Sigmoid colon (tissue), 4 donors: ENCODE data around the gene NLRC3.

Experiments used
- CTCF ChIP-seq, 4 experiments: fragments of 450-650 bp in 3 of 4; fragments of 200-600 bp in 1 of 4; IDR thresholded peaks; one replicate each; pipeline ENCODE4 v1.5.1; 2016 to 2019; ENCODE audit warnings: antibody characterized with exemption in 4 of 4, mild to moderate bottlenecking in 3 of 4, moderate library complexity in 2 of 4
- POLR2AphosphoS5 ChIP-seq, 4 donors: sonication (generic); formaldehyde crosslinking; IDR thresholded peaks; one replicate each; pipeline ENCODE4 v1.6.1; 2017; ENCODE audit warnings: antibody characterized with exemption in 4 of 4

GRCh38 chr16:3575491-3575890, 1.7 kb downstream of the NLRC3 start:
- TF ChIP-seq CTCF (IDR thresholded peaks at IDR 0.05) (no peak), POLR2AphosphoS5 (IDR thresholded peaks at IDR 0.05) (no peak)
